HepG2 (cell line): ENCODE measurements around the gene RPP21. TPM values are rescaled to one million over a fixed set of nuclear protein-coding genes. Genes with fewer than 3 reads are reported as not detected.

Experiments used
- ATAC-seq: fragments of 200-7000 bp; cut with Tn5 transposase; 3 replicates; pipeline ENCODE4 v1.9.1; 2020; ENCODE audit warnings: mild to moderate bottlenecking, moderate library complexity
- BruUV-seq: library from RNA; stranded (reverse); fragments of 400-500 nt; replicated peaks from 2 replicates; lab custom pipeline; 2021; lab: Mats Ljungman, UMichigan
- CTCF ChIA-PET: fragments of 300-600 bp; formaldehyde crosslinking; extraction: SDS; loops from one replicate; lab custom pipeline; 2021; ENCODE audit warnings: low total read pairs, inconsistent platforms, low intra/inter-chr PET ratio; lab: Yijun Ruan, JAX
- POLR2A ChIA-PET: fragments of 350-600 bp; sonication (Branson Sonifier 250); formaldehyde crosslinking; loops from one replicate; lab custom pipeline; 2020; ENCODE audit warnings: antibody characterized with exemption, inconsistent platforms; lab: Yijun Ruan, JAX
- DNase-seq: peaks from one replicate; pipeline ENCODE4 v3.0.0-alpha.2; 2015; ENCODE audit warnings: low spot score
- FAIRE-seq: peaks from 3 replicates; lab custom pipeline; 2011; peaks lifted over from hg19 to GRCh38; lab: Jason Lieb, UNC
- H2AFZ ChIP-seq: one replicate; pipeline ENCODE4 v1.6.1; 2011; ENCODE audit warnings: low read length, inconsistent platforms
- H3K27ac ChIP-seq: fragments of 300-600 bp; 3 replicates; pipeline ENCODE4 v1.8.0; 2011; ENCODE audit warnings: mixed run types, mild to moderate bottlenecking, mixed read lengths, low read length, inconsistent platforms; ENCODE audit not compliant: insufficient read depth; ENCODE audit errors: extremely low read length
- H3K27me3 ChIP-seq, 2 experiments: fragments of 200-600 bp in 1 of 2; 2 replicates in 1 of 2; 3 replicates in 1 of 2; pipeline versions ENCODE4 v1.6.0 to v1.8.0; 2011; ENCODE audit warnings: low read length in 2 of 2, mild to moderate bottlenecking in 2 of 2, moderate library complexity in 2 of 2, inconsistent platforms in 1 of 2; ENCODE audit not compliant: insufficient read depth in 2 of 2, control insufficient read depth in 1 of 2
- H3K36me3 ChIP-seq, 2 experiments: fragments of 200-600 bp in 1 of 2; replicated peaks in 1 of 2; 2 replicates in 1 of 2; 3 replicates in 1 of 2; pipeline versions ENCODE4 v1.5.1 to v1.8.0; 2011; ENCODE audit warnings: low read length in 2 of 2, inconsistent platforms in 1 of 2; ENCODE audit not compliant: insufficient read depth in 2 of 2, control insufficient read depth in 1 of 2
- H3K4me1 ChIP-seq: 2 replicates; pipeline ENCODE4 v1.5.1; 2012; ENCODE audit warnings: low read length, inconsistent platforms; ENCODE audit not compliant: insufficient read depth
- H3K4me2 ChIP-seq: 2 replicates; pipeline ENCODE4 v1.6.0; 2011; ENCODE audit warnings: low read depth, low read length, inconsistent platforms
- H3K4me3 ChIP-seq, 3 experiments: fragments of 200-600 bp in 1 of 3; sonication (generic), shearing (Covaris generic) in 1 of 3; replicated peaks in 1 of 3; 2 replicates each; pipeline ENCODE4 v1.5.1; 2011 to 2016; ENCODE audit warnings: low read length in 3 of 3, inconsistent platforms in 2 of 3, low read depth in 2 of 3, mild to moderate bottlenecking in 2 of 3, control low read depth in 1 of 3, mixed read lengths in 1 of 3; ENCODE audit not compliant: insufficient read depth in 1 of 3
- H3K79me2 ChIP-seq: one replicate; pipeline ENCODE4 v1.6.1; 2011; ENCODE audit warnings: low read length, inconsistent platforms; ENCODE audit not compliant: insufficient read depth
- H3K9ac ChIP-seq: 2 replicates; pipeline ENCODE4 v1.6.0; 2011; ENCODE audit warnings: mild to moderate bottlenecking, low read depth, low read length, inconsistent platforms; ENCODE audit not compliant: insufficient read depth
- H3K9me3 ChIP-seq: 2 replicates; pipeline ENCODE4 v1.5.1; 2012; ENCODE audit warnings: mild to moderate bottlenecking, low read length
- H4K20me1 ChIP-seq: 2 replicates; pipeline ENCODE4 v1.6.0; 2011; ENCODE audit warnings: inconsistent platforms, mild to moderate bottlenecking, low read length, moderate library complexity; ENCODE audit not compliant: insufficient read depth
- ATF6 ChIP-seq: sonication (generic); formaldehyde crosslinking; conservative IDR thresholded peaks from 2 replicates; pipeline ENCODE4 v1.4.0; 2020; ENCODE audit warnings: missing genetic modification reagents
- CBX1 ChIP-seq: IDR thresholded peaks from one replicate; pipeline ENCODE4 v1.6.1; 2016; ENCODE audit warnings: antibody characterized with exemption, low read depth
- MAFF ChIP-seq: IDR thresholded peaks from 2 replicates; pipeline ENCODE4 v1.6.1; 2011; ENCODE audit warnings: low read depth, low read length, improper control_type of control experiment
- MAFK ChIP-seq, 2 experiments: IDR thresholded peaks in 1 of 2; conservative IDR thresholded peaks in 1 of 2; 2 replicates each; pipeline ENCODE4 v1.6.1; 2011; ENCODE audit warnings: improper control_type of control experiment in 2 of 2, low read length in 2 of 2
- PRDM10 ChIP-seq: sonication (generic); formaldehyde crosslinking; IDR thresholded peaks from 2 replicates; pipeline ENCODE4 v1.4.0; 2020; ENCODE audit warnings: low read depth, missing genetic modification reagents
- SMARCE1 ChIP-seq: fragments of 450-650 bp; IDR thresholded peaks from 2 replicates; pipeline ENCODE4 v1.6.1; 2017; ENCODE audit warnings: borderline replicate concordance
- WGBS: methylation state at CpG from one replicate; pipeline ENCODE4 v1.1.6; 2017; ENCODE audit warnings: low lambda C conversion rate; 5-methylcytosine and 5-hydroxymethylcytosine counted together
- in situ Hi-C: cut with HindIII; loops from 2 replicates; pipeline ENCODE4 v1.10.0; 2017; ENCODE audit warnings: low pct_unique_long_range_greater_than_20kb; ENCODE audit not compliant: extremely low pct_ligation_motif_present
- intact Hi-C: fragments of 100-400 bp; cut with micrococcal nuclease; formaldehyde crosslinking; loops from one replicate; pipeline ENCODE4 v1.10.0; 2022; ENCODE audit not compliant: unreplicated experiment
- polyA plus RNA-seq, 8 experiments: library from polyadenylated mRNA; depleted of rRNA in 3 of 8; stranded (reverse) in 7 of 8; unstranded in 1 of 8; fragments of >200 nt; fragmentation: Illumina TruSeq in 4 of 8; extraction: Trizol in 4 of 8; gene quantifications; 2 replicates each; pipeline versions ENCODE4 v1.2.1 to v1.2.3, GENCODE V29; 2011 to 2016; ENCODE audit warnings: low read depth in 4 of 8, missing spikeins in 1 of 8, mixed read lengths in 1 of 8; ENCODE audit not compliant: insufficient read depth in 1 of 8
- total RNA-seq, 5 experiments: library from RNA; depleted of rRNA; stranded (reverse); fragments of >200 nt; fragmentation: Illumina TruSeq; extraction: Trizol; gene quantifications; 2 replicates each; pipeline ENCODE4 v1.2.3, GENCODE V29; 2016; ENCODE audit warnings: low read depth in 1 of 5

Gene RPP21
- total and polyA plus RNA-seq, 2 of the 13 experiments (the other 11 are each of a cell fraction or from before 2014, with no cell fraction given): 53.1 to 72.3 TPM

- no peak for TF ChIP-seq ATF6
Observed at GRCh38 chr6:30355281-30355680, 10.3 kb downstream of the RPP21 start (continued).

- CTCF ChIA-PET: no interaction called here
- POLR2A ChIA-PET: no interaction called here
- peak in 1 of 2 experiments; percentile 32; a peak in 2 of 4 replicates for TF ChIP-seq MAFK (conservative IDR thresholded peaks at IDR 0.05 in 1 of 2, IDR thresholded peaks at IDR 0.05 in 1 of 2; ENCODE audit: low read length in 2 of 2)
- peak; percentile 40; the same call in 1 of the 2 replicates for TF ChIP-seq MAFF
- TF ChIP-seq PRDM10 (CRISPR knock-in tag): no peak
- TF ChIP-seq CBX1: no peak
- TF ChIP-seq SMARCE1: no peak
- no peak overlapping the region for H3K9ac ChIP-seq
- intact Hi-C loops: loop anchor here (5.0 kb wide), 1 partner anchor 119 kb away; no protein-coding TSS in a partner anchor
- FAIRE-seq: no peak
- H3K9me3 ChIP-seq: no peaks in the 10 kb centered on the region
- WGBS: 0% methylated on average over 1 of the region's 1 CpG
- H4K20me1 ChIP-seq: no peaks in the 10 kb centered on the region
- H3K4me1 ChIP-seq: no peaks in the 10 kb centered on the region
- H3K4me3 ChIP-seq: no peak overlapping the region
- no peak overlapping the region for H3K27ac ChIP-seq
- in situ Hi-C loops: no loop called here
- no peaks in the 10 kb centered on the region for H3K79me2 ChIP-seq
- ATAC-seq: no peak
- BruUV-seq: no TSS peak
- no peak for DNase-seq
- H3K4me2 ChIP-seq: no peak overlapping the region
- peaks cover 6 to 49% of the 10 kb centered on the region in 2 experiments; a peak in 4 of 5 replicates for H3K27me3 ChIP-seq
- H3K36me3 ChIP-seq: no peaks in the 10 kb centered on the region
- H2AFZ ChIP-seq: no peak overlapping the region
Observed at GRCh38 chr6:30356536-30356935, 11.6 kb downstream of the RPP21 start.
